Body of pancreas (tissue), 4 donors: ENCODE measurements around the gene RABGGTA. TPM values are rescaled to one million over a fixed set of nuclear protein-coding genes. Genes with fewer than 3 reads are reported as not detected.
A peak's percentile ranks its signal among the peaks of the same experiment; 100 is the strongest.

ENCODE experiments used
- ATAC-seq: fragments of 150-250 bp; one replicate; pipeline ENCODE4 v1.9.1; 2016
- DNase-seq, 4 donors: peaks; one replicate each; pipeline ENCODE4 v3.0.0-alpha.2; 2019
- H3K27ac ChIP-seq, 4 donors: fragments of 200-600 bp; sonication (generic); 1 replicate in 3 of 4; 2 replicates in 1 of 4; pipeline versions ENCODE4 v1.5.1 to v1.6.1; 2016 to 2019; ENCODE audit warnings: mild to moderate bottlenecking in 1 of 4, mixed read lengths in 1 of 4, moderate library complexity in 1 of 4
- H3K27me3 ChIP-seq, 2 donors: fragments of 200-600 bp; sonication (generic); one replicate each; pipeline ENCODE4 v1.6.0; 2016; ENCODE audit warnings: mild to moderate bottlenecking in 1 of 2
- H3K36me3 ChIP-seq, 2 donors: fragments of 200-600 bp; sonication (generic); replicated peaks in 1 of 2; 2 replicates each; pipeline ENCODE4 v1.5.1; 2016; ENCODE audit warnings: low read depth in 2 of 2; ENCODE audit not compliant: insufficient read depth in 1 of 2
- H3K4me1 ChIP-seq: fragments of 200-600 bp; sonication (generic); one replicate; pipeline ENCODE4 v1.6.0; 2016
- H3K4me3 ChIP-seq, 2 donors: fragments of 200-600 bp; sonication (generic); 1 replicate in 1 of 2; 2 replicates in 1 of 2; pipeline ENCODE4 v1.5.1; 2016 to 2019
- H3K9me3 ChIP-seq, 3 donors: fragments of 200-600 bp; sonication (generic); 1 replicate in 2 of 3; 2 replicates in 1 of 3; pipeline ENCODE4 v1.5.1; 2016
- CTCF ChIP-seq, 7 experiments: fragments of 450-650 bp in 4 of 7; fragments of 200-600 bp in 3 of 7; sonication (generic) in 3 of 7; IDR thresholded peaks; one replicate each; pipeline ENCODE4 v1.5.1; 2016 to 2019; ENCODE audit warnings: antibody characterized with exemption in 7 of 7
- POLR2A ChIP-seq, 3 donors: fragments of 450-650 bp; IDR thresholded peaks; one replicate each; pipeline ENCODE4 v1.6.1; 2016; ENCODE audit warnings: antibody characterized with exemption in 3 of 3, mild to moderate bottlenecking in 2 of 3
- WGBS, 2 donors: methylation state at CpG; one replicate each; pipeline ENCODE4 v1.1.5; 2017; 5-methylcytosine and 5-hydroxymethylcytosine counted together
- intact Hi-C: fragments of 100-400 bp; cut with DNase I; formaldehyde crosslinking; loops from one replicate; pipeline ENCODE4 v1.15.1; 2023
- total RNA-seq, 2 donors: library from RNA; depleted of rRNA; stranded (reverse); fragments of >200 nt; gene quantifications; one replicate each; pipeline ENCODE4 v1.1.0, GENCODE V29; 2016

Gene RABGGTA
- total RNA-seq, 2 donors from 2014 or later = 18.4 to 90.0 TPM

- Histone ChIP-seq H3K27ac (no peak overlapping the region), H3K9me3 (no peaks in the 10 kb centered on the region), H3K4me1 (peaks cover 15% of the 10 kb centered on the region), H3K36me3 (peaks cover 0 to 4% of the 10 kb centered on the region in 2 donors), H3K4me3 (no peak overlapping the region), H3K27me3 (no peaks in the 10 kb centered on the region)
- no peak for DNase-seq
- no peak for ATAC-seq
- no peak for TF ChIP-seq CTCF (IDR thresholded peaks at IDR 0.05)
- no peak for TF ChIP-seq POLR2A (IDR thresholded peaks at IDR 0.05)
- intact Hi-C loops = no loop called here
- WGBS, 2 donors = 85 to 93% methylated on average over 9 to 16 of the region's 19 CpGs
These were observed 9.4 kb downstream of the RABGGTA start for GRCh38 chr14:24261969-24262327.

GRCh38 chr14:24261256-24261968 lies 10.0 kb downstream of the RABGGTA start:
- Histone ChIP-seq H3K27ac (peak overlapping the region in 1 of 4 donors; percentile 74), H3K36me3 (peaks cover 0 to 3% of the 10 kb centered on the region in 2 donors), H3K9me3 (no peaks in the 10 kb centered on the region), H3K27me3 (no peaks in the 10 kb centered on the region), H3K4me3 (no peak overlapping the region), H3K4me1 (peaks cover 15% of the 10 kb centered on the region)
- WGBS, 2 donors = 90 to 94% methylated on average over 12 to 19 of the region's 20 CpGs
- DNase-seq (no peak), ATAC-seq (no peak)
- no peak for TF ChIP-seq CTCF (IDR thresholded peaks at IDR 0.05)
- TF ChIP-seq POLR2A (IDR thresholded peaks at IDR 0.05) = no peak
- intact Hi-C loops = no loop called here

- peaks cover 15% of the 10 kb centered on the region for H3K4me1 ChIP-seq
- TF ChIP-seq POLR2A (IDR thresholded peaks at IDR 0.05) (no peak), CTCF (IDR thresholded peaks at IDR 0.05) (no peak)
- WGBS, 2 donors = 58 to 69% methylated on average over 2 to 4 of the region's 4 CpGs
- ATAC-seq = no peak
- intact Hi-C loops = no loop called here
- peak overlapping the region in 3 of 4 donors; percentile 62 to 82 (median 74) for H3K27ac ChIP-seq
- no peaks in the 10 kb centered on the region for H3K36me3 ChIP-seq
- no peak overlapping the region for H3K4me3 ChIP-seq
- DNase-seq = no peak
- H3K9me3 ChIP-seq = no peaks in the 10 kb centered on the region
- no peaks in the 10 kb centered on the region for H3K27me3 ChIP-seq
These were observed 10.6 kb downstream of the RABGGTA start for GRCh38 chr14:24260780-24261157.

- TF ChIP-seq POLR2A (IDR thresholded peaks at IDR 0.05) (no peak), CTCF (IDR thresholded peaks at IDR 0.05) (no peak)
- Histone ChIP-seq H3K4me3 (no peak overlapping the region), H3K36me3 (no peaks in the 10 kb centered on the region), H3K4me1 (peaks cover 15% of the 10 kb centered on the region), H3K9me3 (no peaks in the 10 kb centered on the region), H3K27me3 (no peaks in the 10 kb centered on the region), H3K27ac (peak overlapping the region; percentile 62 to 89 (median 78))
- intact Hi-C loops = no loop called here
- DNase-seq = peak; percentile 37 to 71 (median 56)
- peak; percentile 70 for ATAC-seq
- WGBS, 2 donors = 70 to 76% methylated on average over 13 to 16 of the region's 16 CpGs
These were observed 11.2 kb downstream of the RABGGTA start for GRCh38 chr14:24260026-24260779.
